Endometrial microvascular endothelial cells (primary cell): ENCODE results near the gene TNFAIP2. TPM values are rescaled to one million over a fixed set of nuclear protein-coding genes. Genes with fewer than 3 reads are reported as not detected.
"Not testable (repeated sequence)": the region's sequence is repeated elsewhere in the genome, so short reads cannot be mapped to it uniquely, and the experiment has no call there.

ENCODE experiments used
- in situ Hi-C: cut with HindIII; loops from 2 replicates; pipeline ENCODE4 v1.10.0; 2017; ENCODE audit warnings: low sequenced_read_pairs, low pct_unique_long_range_greater_than_20kb; ENCODE audit errors: inconsistent ontology term
- total RNA-seq: library from RNA; depleted of rRNA; stranded (reverse); fragments of >200 nt; gene quantifications from one replicate; pipeline ENCODE4 v1.2.3, GENCODE V29; 2015; ENCODE audit errors: inconsistent ontology term

TNFAIP2 gene
- total RNA-seq, 1 donor from 2014 or later: 46.3 TPM

DNA sequence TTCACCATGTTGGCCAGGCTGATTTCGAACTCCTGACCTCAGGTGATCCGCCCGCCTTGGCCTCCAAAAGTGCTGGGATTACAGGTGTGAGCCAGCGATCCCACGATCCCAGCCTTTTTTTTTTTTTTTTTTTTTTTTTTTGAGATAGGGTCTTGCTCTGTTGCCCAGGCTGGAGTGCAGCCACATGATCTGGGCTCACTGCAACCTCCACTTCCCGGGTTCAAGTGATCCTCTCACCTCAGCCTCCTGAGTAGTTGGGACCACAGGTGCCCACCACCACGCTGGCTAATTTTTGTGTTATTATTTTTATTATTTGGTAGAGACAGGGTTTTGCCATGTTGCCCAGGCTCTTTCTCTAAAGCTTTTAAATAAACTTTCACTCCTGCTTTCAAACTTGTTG is 5.8 kb upstream of the TNFAIP2 start:
- in situ Hi-C loops: not testable (repeated sequence)

GRCh38 chr14:103118018-103118662 is 5.1 kb upstream of the TNFAIP2 start:
- in situ Hi-C loops: no loop called here

- in situ Hi-C loops: no loop called here
These were observed 4.4 kb upstream of the TNFAIP2 start for GRCh38 chr14:103118663-103119404.

DNA sequence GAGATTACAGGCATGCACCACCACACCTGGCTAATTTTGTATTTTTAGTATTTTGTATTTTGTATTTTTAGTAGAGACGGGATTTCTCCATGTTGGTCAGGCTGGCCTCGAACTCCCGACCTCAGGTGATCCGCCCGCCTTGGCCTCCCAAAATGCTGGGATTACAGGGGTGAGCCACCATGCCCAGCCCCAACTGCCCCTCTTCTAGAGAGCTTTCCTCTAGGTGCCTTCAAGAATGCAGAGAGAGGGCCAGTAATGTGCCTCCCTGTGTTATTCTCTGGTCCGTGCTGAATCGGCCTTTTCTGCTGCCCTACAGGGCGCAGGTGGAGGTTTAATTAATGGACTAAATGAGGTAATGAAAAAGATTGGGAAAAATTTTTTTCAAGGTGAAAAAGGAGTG is 3.7 kb upstream of the TNFAIP2 start:
- in situ Hi-C loops: not testable (repeated sequence)

GRCh38 chr14:103121121-103121845 is 2.0 kb upstream of the TNFAIP2 start:
- in situ Hi-C loops: no loop called here

GRCh38 chr14:103121846-103122584 is 1.2 kb upstream of the TNFAIP2 start:
- in situ Hi-C loops: no loop called here

- in situ Hi-C loops: no loop called here
These were observed 695 bp upstream of the TNFAIP2 start for GRCh38 chr14:103122585-103122946.

GRCh38 chr14:103123634-103124500 is 606 bp downstream of the TNFAIP2 start:
- in situ Hi-C loops: no loop called here

GRCh38 chr14:103124501-103125001 is 1.3 kb downstream of the TNFAIP2 start:
- in situ Hi-C loops: no loop called here

- in situ Hi-C loops: no loop called here
These were observed 2.1 kb downstream of the TNFAIP2 start for GRCh38 chr14:103125098-103126070.

- in situ Hi-C loops: no loop called here
These were observed 3.0 kb downstream of the TNFAIP2 start for GRCh38 chr14:103126088-103126872.

DNA sequence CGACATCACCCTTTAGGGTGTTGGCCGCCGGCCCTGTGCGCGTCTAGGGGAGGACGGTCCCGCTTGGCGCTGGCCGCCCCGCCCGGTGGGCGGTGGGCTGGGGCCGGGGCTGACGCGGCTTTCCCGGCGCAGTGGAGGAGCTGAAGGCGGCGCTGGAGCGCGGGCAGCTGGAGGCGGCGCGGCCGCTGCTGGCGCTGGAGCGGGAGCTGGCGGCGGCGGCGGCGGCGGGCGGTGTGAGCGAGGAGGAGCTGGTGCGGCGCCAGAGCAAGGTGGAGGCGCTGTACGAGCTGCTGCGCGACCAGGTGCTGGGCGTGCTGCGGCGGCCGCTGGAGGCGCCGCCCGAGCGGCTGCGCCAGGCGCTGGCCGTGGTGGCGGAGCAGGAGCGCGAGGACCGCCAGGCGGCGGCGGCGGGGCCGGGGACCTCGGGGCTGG is 3.6 kb downstream of the TNFAIP2 start:
- in situ Hi-C loops: no loop called here

DNA sequence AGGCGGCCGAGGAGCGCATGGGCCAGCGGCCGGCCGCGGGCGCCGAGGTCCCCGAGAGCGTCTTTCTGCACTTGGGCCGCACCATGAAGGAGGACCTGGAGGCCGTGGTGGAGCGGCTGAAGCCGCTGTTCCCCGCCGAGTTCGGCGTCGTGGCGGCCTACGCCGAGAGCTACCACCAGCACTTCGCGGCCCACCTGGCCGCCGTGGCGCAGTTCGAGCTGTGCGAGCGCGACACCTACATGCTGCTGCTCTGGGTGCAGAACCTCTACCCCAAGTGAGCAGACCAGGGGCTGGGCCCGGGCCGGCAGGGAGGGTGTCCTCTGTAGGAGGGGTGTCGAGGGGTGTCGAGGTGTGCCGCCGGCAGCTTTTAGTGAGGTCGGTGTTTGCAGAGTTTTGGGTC is 4.1 kb downstream of the TNFAIP2 start:
- in situ Hi-C loops: no loop called here

DNA sequence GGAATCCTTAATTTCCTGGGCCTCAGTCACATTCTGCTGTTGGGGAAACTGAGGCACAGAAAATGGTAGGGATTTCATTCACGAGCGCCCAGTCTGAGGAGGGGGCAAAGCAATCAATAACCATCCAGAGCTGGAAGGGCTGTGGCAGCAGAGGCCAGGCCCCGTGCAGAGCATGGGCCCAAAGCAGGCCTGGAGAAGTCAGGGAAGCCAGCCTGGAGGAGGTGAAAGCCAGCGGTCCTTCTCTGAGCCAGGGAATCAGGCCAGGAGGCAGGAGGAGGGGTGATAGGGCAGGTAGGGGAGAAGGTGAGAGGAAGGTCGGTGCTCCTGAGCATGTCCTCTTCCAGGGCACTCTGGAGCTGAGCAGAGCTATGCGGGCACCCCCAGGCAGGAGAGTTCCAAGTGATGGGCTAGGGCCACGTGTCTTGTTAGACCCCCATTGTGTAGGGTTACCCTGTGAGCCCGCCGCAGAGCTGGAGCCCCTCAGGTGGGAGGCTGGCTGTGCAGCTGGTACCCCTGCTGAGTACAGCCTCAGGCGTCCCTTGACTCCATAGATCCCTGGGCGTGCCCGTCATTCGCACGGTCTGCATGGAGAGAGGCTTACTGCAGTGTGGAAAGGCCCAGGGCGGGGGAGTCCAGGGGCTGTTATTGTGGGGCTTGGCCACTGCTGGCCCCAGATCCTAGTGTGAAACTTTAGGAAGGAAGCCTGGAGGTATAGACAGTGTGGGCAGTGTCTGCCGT is 4.8 kb downstream of the TNFAIP2 start:
- in situ Hi-C loops: no loop called here

- in situ Hi-C loops: no loop called here
These were observed 5.5 kb downstream of the TNFAIP2 start for GRCh38 chr14:103128631-103129300.
